Naive thymus-derived CD4-positive, alpha-beta T cell (primary cell): Measurements from ENCODE around the gene KCNJ11. TPM values are rescaled to one million over a fixed set of nuclear protein-coding genes. Genes with fewer than 3 reads are reported as not detected.
"Not testable (repeated sequence)": the region's sequence is repeated elsewhere in the genome, so short reads cannot be mapped to it uniquely, and the experiment has no call there.

Source experiments
- ATAC-seq: fragments of 150-1000 bp; cut with Tn5 transposase; 2 replicates; pipeline ENCODE4 v1.10.0; 2021; ENCODE audit warnings: mild to moderate bottlenecking, moderate library complexity
- CTCF ChIA-PET: fragments of 350-600 bp; sonication (Branson Sonifier 250); formaldehyde crosslinking; loops from one replicate; lab custom pipeline; 2021; ENCODE audit warnings: antibody characterized with exemption; lab: Charles Lee
- POLR2A ChIA-PET: fragments of 350-600 bp; sonication (Branson Sonifier 250); formaldehyde crosslinking; loops from one replicate; lab custom pipeline; 2021; ENCODE audit warnings: antibody characterized with exemption, inconsistent platforms; lab: Charles Lee
- DNase-seq, 9 donors: peaks; one replicate each; pipeline versions ENCODE4 v3.0.0 to v3.0.0-alpha.2; 2020 to 2022; ENCODE audit warnings: mixed read lengths in 1 of 9
- H3K27ac ChIP-seq: one replicate; pipeline ENCODE4 v1.7.0; 2013; ENCODE audit warnings: mild to moderate bottlenecking, low read depth, low read length, moderate library complexity
- H3K27me3 ChIP-seq, 2 donors: one replicate each; pipeline ENCODE4 v1.7.0; 2013; ENCODE audit warnings: low read length in 2 of 2, mild to moderate bottlenecking in 2 of 2, moderate library complexity in 2 of 2; ENCODE audit not compliant: control insufficient read depth in 2 of 2, insufficient read depth in 2 of 2
- H3K36me3 ChIP-seq, 3 experiments: 1 replicate in 2 of 3; 2 replicates in 1 of 3; pipeline ENCODE4 v1.7.0; 2013; ENCODE audit warnings: low read length in 3 of 3, mild to moderate bottlenecking in 3 of 3, moderate library complexity in 1 of 3; ENCODE audit not compliant: insufficient read depth in 3 of 3, control insufficient read depth in 2 of 3
- H3K4me1 ChIP-seq, 2 donors: one replicate each; pipeline ENCODE4 v1.7.0; 2013; ENCODE audit warnings: low read length in 2 of 2, mild to moderate bottlenecking in 2 of 2, moderate library complexity in 1 of 2; ENCODE audit not compliant: control insufficient read depth in 2 of 2, insufficient read depth in 2 of 2
- H3K4me3 ChIP-seq: 2 replicates; pipeline ENCODE4 v1.7.0; 2013; ENCODE audit warnings: mild to moderate bottlenecking, low read length
- H3K9me3 ChIP-seq, 3 experiments: 1 replicate in 2 of 3; 2 replicates in 1 of 3; pipeline ENCODE4 v1.7.0; 2013; ENCODE audit warnings: low read length in 3 of 3; ENCODE audit not compliant: control insufficient read depth in 2 of 3
- H3K27ac Mint-ChIP-seq, 9 donors: one replicate each; pipeline ENCODE4 v1.8.0; 2020 to 2022; ENCODE audit warnings: mixed read lengths in 9 of 9, mild to moderate bottlenecking in 8 of 9, moderate library complexity in 5 of 9, inconsistent platforms in 2 of 9
- H3K27me3 Mint-ChIP-seq, 5 donors: one replicate each; pipeline ENCODE4 v1.8.0; 2021 to 2022; ENCODE audit warnings: mixed read lengths in 5 of 5, mild to moderate bottlenecking in 1 of 5
- H3K36me3 Mint-ChIP-seq, 5 donors: one replicate each; pipeline ENCODE4 v1.8.0; 2020 to 2022; ENCODE audit warnings: mixed read lengths in 5 of 5, mild to moderate bottlenecking in 3 of 5, inconsistent platforms in 1 of 5
- H3K4me1 Mint-ChIP-seq, 7 donors: one replicate each; pipeline ENCODE4 v1.8.0; 2020 to 2022; ENCODE audit warnings: mixed read lengths in 7 of 7, mild to moderate bottlenecking in 3 of 7, inconsistent platforms in 1 of 7
- H3K4me3 Mint-ChIP-seq, 10 donors: one replicate each; pipeline ENCODE4 v1.8.0; 2020 to 2022; ENCODE audit warnings: mild to moderate bottlenecking in 10 of 10, mixed read lengths in 10 of 10, moderate library complexity in 6 of 10, inconsistent platforms in 2 of 10
- H3K9me3 Mint-ChIP-seq, 11 donors: one replicate each; pipeline ENCODE4 v1.8.0; 2020 to 2022; ENCODE audit warnings: mixed read lengths in 11 of 11, mild to moderate bottlenecking in 4 of 11, inconsistent platforms in 1 of 11, moderate library complexity in 1 of 11
- intact Hi-C, 2 donors: fragments of 100-400 bp; cut with micrococcal nuclease; formaldehyde crosslinking; loops; one replicate each; pipeline ENCODE4 v1.15.1; 2023
- polyA plus RNA-seq, 2 donors: library from polyadenylated mRNA; unstranded; fragments of 300-500 nt; fragmentation: Illumina TruSeq; gene quantifications; one replicate each; pipeline ENCODE4 v1.2.3, GENCODE V29; 2021
- total RNA-seq, 6 experiments: library from RNA in 5 of 6; stranded (reverse) in 5 of 6; gene quantifications; 1 replicate in 5 of 6; 2 replicates in 1 of 6; pipeline ENCODE4 v1.2.3 and lab custom pipeline; 2021 to 2026

The KCNJ11 gene
- total and polyA plus RNA-seq, 7 experiments from 2014 or later, result 0.24 to 1.4 (median 0.30) TPM; not detected in 4

DNA sequence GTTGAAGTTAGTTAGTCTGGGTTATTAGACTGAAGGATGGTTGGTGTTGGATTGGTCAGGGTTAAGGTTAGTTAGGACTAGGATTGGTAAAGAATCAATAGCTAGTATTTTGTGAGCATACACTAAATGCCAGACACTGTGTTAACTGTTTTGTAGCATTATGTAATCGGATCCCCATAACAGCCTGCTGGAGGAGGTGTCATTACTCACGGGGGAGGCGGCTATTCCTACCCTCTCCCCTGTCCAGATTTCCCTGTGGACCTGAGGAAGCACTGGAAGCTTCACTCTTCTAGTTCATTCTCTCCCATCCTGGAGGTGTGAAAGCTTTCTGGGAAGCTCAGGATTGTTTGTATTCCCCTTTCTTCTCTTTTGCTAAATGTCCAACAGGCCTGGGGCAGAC lies 40.5 kb upstream of the KCNJ11 start:
- no peak overlapping the region for H3K4me3 Mint-ChIP-seq
- no peaks in the 10 kb centered on the region for H3K36me3 ChIP-seq
- H3K4me3 ChIP-seq, result no peak overlapping the region
- peaks cover 0 to 12% (median 8%) of the 10 kb centered on the region in 5 donors for H3K27me3 Mint-ChIP-seq
- ChIA-PET POLR2A (no interaction called here), CTCF (no interaction called here)
- intact Hi-C loops, result no loop called here
- H3K27ac ChIP-seq, result no peak overlapping the region
- no peak overlapping the region for H3K27ac Mint-ChIP-seq
- no peaks in the 10 kb centered on the region for H3K27me3 ChIP-seq
- DNase-seq (no peak), ATAC-seq (no peak)
- no peaks in the 10 kb centered on the region for H3K9me3 ChIP-seq
- H3K9me3 Mint-ChIP-seq, result no peaks in the 10 kb centered on the region
- H3K4me1 Mint-ChIP-seq, result peaks cover 0 to 22% (median 0%) of the 10 kb centered on the region in 7 donors
- H3K4me1 ChIP-seq, result no peaks in the 10 kb centered on the region
- peaks cover 0 to 6% (median 0%) of the 10 kb centered on the region in 5 donors for H3K36me3 Mint-ChIP-seq

DNA sequence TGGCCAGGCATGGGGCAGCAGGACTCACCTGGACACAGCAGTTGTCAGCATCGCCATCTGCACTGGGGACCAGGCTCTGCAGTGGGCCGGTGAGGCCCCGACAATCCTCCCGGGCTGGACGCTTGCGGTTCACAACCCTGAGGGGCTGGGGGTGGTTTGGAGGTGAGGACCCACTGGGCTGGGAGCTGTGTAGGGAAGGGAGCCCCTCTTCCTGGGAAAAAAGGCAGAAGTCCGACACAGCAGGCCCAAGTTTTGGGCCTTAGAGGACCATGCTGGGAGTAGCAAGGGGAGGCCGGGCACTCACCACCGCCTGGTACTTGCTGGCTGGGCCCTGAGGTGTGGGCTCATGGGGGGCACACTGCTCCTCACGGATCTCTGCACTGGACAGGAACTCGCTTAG lies 39.8 kb upstream of the KCNJ11 start:
- ChIA-PET CTCF (no interaction called here), POLR2A (no interaction called here)
- intact Hi-C loops, result no loop called here
- H3K4me3 Mint-ChIP-seq, result no peak overlapping the region
- Histone ChIP-seq H3K27me3 (no peaks in the 10 kb centered on the region), H3K36me3 (no peaks in the 10 kb centered on the region), H3K4me3 (no peak overlapping the region), H3K9me3 (no peaks in the 10 kb centered on the region), H3K4me1 (no peaks in the 10 kb centered on the region), H3K27ac (no peak overlapping the region)
- H3K36me3 Mint-ChIP-seq, result peaks cover 0 to 6% (median 0%) of the 10 kb centered on the region in 5 donors
- no peak overlapping the region for H3K27ac Mint-ChIP-seq
- ATAC-seq, result no peak
- DNase-seq, result no peak
- H3K9me3 Mint-ChIP-seq, result no peaks in the 10 kb centered on the region
- peaks cover 0 to 23% (median 0%) of the 10 kb centered on the region in 7 donors for H3K4me1 Mint-ChIP-seq
- peaks cover 0 to 12% (median 8%) of the 10 kb centered on the region in 5 donors for H3K27me3 Mint-ChIP-seq

DNA sequence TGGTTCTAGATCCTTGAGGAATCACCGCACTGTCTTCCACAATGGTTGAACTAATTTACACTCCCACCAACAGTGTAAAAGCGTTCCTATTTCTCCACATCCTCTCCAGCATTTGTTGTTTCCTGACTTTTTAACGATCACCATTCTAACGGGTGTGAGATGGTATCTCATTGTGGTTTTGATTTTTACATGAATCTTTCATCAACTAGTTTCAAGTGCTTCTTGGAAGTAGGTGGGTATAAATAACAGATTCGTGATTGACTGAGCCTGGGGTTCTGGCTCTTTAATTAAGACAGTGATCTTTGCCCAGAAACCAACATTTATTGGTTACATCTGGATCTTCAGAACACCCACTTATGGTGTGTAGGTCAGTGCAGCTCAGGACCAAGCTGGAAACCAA lies 37.8 kb upstream of the KCNJ11 start:
- H3K27me3 ChIP-seq, DNase-seq, H3K4me1 ChIP-seq, intact Hi-C loops, H3K4me3 ChIP-seq, H3K9me3 ChIP-seq, H3K4me3 Mint-ChIP-seq, H3K36me3 ChIP-seq, POLR2A ChIA-PET, H3K27ac Mint-ChIP-seq, H3K9me3 Mint-ChIP-seq, H3K36me3 Mint-ChIP-seq, H3K27ac ChIP-seq, ATAC-seq: not testable (repeated sequence)
- CTCF ChIA-PET, result interaction anchor here (0.6 kb wide), 1 partner anchor 44 kb away, joined by 3 read pairs; no protein-coding TSS in a partner anchor
- Mint-ChIP-seq H3K27me3 (peaks cover 11 to 26% (median 17%) of the 10 kb centered on the region in 5 donors), H3K4me1 (peaks cover 0 to 29% (median 0%) of the 10 kb centered on the region in 7 donors)

DNA sequence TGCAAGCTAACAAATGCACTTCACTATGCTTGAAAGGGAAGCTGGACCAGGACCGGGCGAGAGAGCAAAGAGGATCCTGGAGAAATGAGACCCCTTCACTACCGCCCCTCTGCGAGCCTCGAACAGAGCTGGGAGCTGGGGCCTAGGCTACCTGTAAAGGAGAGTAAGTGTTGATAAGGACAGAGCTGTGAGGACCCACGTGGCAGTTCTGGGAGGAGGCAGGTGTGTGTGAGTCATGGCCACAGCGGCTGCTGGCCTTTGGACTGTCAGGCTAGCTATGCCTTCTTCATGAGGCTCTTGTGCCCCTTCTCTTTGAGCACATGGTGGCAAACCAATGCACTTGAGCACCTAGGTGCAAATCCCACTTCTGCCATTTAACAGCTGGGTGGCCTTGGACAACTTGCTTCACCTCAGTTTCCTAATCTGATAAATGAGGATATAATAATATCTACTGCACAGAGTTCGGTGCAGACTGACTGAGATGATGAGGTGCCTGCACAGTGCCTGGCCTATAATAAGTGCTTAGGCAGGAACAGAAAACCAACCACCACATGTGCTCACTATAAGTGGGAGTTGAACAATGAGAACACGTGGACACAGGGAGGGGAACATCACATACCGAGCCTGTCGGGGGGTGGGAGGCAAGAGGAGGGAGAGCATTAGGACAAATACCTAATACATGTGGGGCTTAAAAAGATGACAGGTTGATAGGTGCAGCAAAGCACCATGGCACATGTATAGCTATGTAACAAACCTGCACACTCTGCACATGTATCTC lies 35.3 kb upstream of the KCNJ11 start:
- ChIA-PET CTCF (no interaction called here), POLR2A (no interaction called here)
- no peaks in the 10 kb centered on the region for H3K4me1 ChIP-seq
- H3K4me3 ChIP-seq, result no peak overlapping the region
- no peak overlapping the region for H3K4me3 Mint-ChIP-seq
- peaks cover 22 to 48% (median 27%) of the 10 kb centered on the region in 5 donors for H3K27me3 Mint-ChIP-seq
- DNase-seq (no peak), ATAC-seq (no peak)
- no peaks in the 10 kb centered on the region for H3K9me3 Mint-ChIP-seq
- H3K27ac Mint-ChIP-seq, result no peak overlapping the region
- H3K27ac ChIP-seq, result no peak overlapping the region
- peaks cover 0 to 2% of the 10 kb centered on the region in 2 donors for H3K27me3 ChIP-seq
- H3K36me3 ChIP-seq, result no peaks in the 10 kb centered on the region
- H3K36me3 Mint-ChIP-seq, result peaks cover 0 to 6% (median 0%) of the 10 kb centered on the region in 5 donors
- no peaks in the 10 kb centered on the region for H3K9me3 ChIP-seq
- intact Hi-C loops, result no loop called here
- peaks cover 0 to 29% (median 0%) of the 10 kb centered on the region in 7 donors for H3K4me1 Mint-ChIP-seq

DNA sequence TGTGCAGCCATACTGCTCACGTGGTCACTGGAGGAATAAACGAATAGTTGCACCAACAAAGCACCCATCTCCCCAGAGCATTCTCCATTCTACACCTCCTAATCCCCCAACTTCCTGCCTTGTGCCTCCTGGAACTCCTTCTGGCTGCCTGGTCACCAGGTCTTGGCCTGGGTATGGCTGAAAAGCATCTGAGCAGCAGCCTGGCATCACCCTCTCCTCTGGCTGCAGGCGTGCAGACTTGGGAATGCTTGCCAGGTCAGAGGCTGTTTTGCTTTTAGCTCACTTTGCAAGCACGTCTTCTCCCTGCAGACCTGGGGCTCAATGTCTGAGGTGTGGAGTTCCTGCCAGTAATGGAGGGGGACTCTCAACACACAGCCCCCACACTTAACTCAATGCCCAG lies 33.3 kb upstream of the KCNJ11 start:
- Histone ChIP-seq H3K27ac (no peak overlapping the region), H3K9me3 (no peaks in the 10 kb centered on the region), H3K36me3 (no peaks in the 10 kb centered on the region), H3K4me3 (no peak overlapping the region), H3K27me3 (peaks cover 0 to 2% of the 10 kb centered on the region in 2 donors), H3K4me1 (no peaks in the 10 kb centered on the region)
- Mint-ChIP-seq H3K27me3 (peaks cover 26 to 56% (median 34%) of the 10 kb centered on the region in 5 donors), H3K4me1 (peaks cover 0 to 21% (median 0%) of the 10 kb centered on the region in 7 donors), H3K36me3 (peaks cover 0 to 6% (median 0%) of the 10 kb centered on the region in 5 donors), H3K4me3 (no peak overlapping the region), H3K9me3 (no peaks in the 10 kb centered on the region), H3K27ac (no peak overlapping the region)
- intact Hi-C loops, result no loop called here
- POLR2A ChIA-PET, result no interaction called here
- DNase-seq, result no peak
- ATAC-seq, result no peak
- CTCF ChIA-PET, result no interaction called here

DNA sequence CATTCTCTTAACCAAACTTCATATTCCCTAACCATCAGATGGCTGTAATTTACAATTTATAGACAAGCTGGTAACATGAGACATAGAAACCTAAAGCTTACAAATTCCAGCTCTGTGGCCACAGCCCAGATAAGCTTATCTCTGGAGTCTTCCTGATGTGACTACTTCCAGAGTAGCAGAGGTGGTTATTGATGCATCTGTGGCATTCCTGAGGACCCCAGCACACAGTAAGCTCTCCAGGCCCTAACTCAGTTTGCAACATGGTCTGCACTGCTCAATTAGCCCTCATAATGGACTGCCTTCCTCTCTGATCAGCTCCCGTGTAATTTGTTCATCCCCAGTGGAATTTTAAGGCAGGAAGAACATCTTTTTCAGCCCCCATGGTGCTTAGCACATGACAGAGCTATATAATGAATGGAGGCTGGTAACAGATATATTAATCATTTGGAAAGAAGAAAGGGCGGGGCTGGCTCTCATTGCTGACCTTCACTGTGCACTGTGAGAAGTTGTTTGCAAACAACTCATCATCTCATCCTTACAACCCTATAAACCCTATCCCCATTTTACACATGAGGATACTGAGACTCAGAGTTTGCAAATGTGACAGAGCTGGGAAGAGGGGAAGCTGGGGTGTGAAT lies 30.1 kb upstream of the KCNJ11 start:
- intact Hi-C loops, result no loop called here
- Histone ChIP-seq H3K4me3 (no peak overlapping the region), H3K4me1 (no peaks in the 10 kb centered on the region), H3K27ac (no peak overlapping the region), H3K36me3 (no peaks in the 10 kb centered on the region), H3K27me3 (peaks cover 0 to 2% of the 10 kb centered on the region in 2 donors), H3K9me3 (no peaks in the 10 kb centered on the region)
- POLR2A ChIA-PET, result no interaction called here
- DNase-seq, result no peak
- ATAC-seq, result no peak
- Mint-ChIP-seq H3K27me3 (peaks cover 30 to 61% (median 43%) of the 10 kb centered on the region in 5 donors), H3K4me3 (no peak overlapping the region), H3K4me1 (peaks cover 0 to 33% (median 5%) of the 10 kb centered on the region in 7 donors), H3K27ac (no peak overlapping the region), H3K36me3 (no peaks in the 10 kb centered on the region), H3K9me3 (no peaks in the 10 kb centered on the region)
- CTCF ChIA-PET, result no interaction called here
